Endometrium (tissue), 2 donors: ENCODE results near the gene NNAT.
"Not testable (repeated sequence)": the region's sequence is repeated elsewhere in the genome, so short reads cannot be mapped to it uniquely, and the experiment has no call there.

Experiments used
- FAIRE-seq: peaks from 2 replicates; lab custom pipeline; 2012; peaks lifted over from hg19 to GRCh38; lab: Jason Lieb, UNC
- donor health status: control.
- donor health status: control.

The NNAT gene

GRCh38 chr20:37521061-37521771 is at the start of gene NNAT:
NNAT (plus strand) TSS chr20:37521250; CDS start chr20:37521332, 82 bp downstream.
- no peak for FAIRE-seq

- no peak for FAIRE-seq
These were observed 49.3 kb upstream of the NNAT start for GRCh38 chr20:37471741-37472235.

- FAIRE-seq: not testable (repeated sequence)
These were observed 48.6 kb upstream of the NNAT start for GRCh38 chr20:37472435-37472834.

GRCh38 chr20:37473249-37474000 is 47.6 kb upstream of the NNAT start:
- FAIRE-seq: no peak

GRCh38 chr20:37474386-37474785 is 46.7 kb upstream of the NNAT start:
- no peak for FAIRE-seq

GRCh38 chr20:37475252-37475651 is 45.8 kb upstream of the NNAT start:
- no peak for FAIRE-seq

GRCh38 chr20:37477041-37477440 is 44.0 kb upstream of the NNAT start:
- FAIRE-seq: no peak

- FAIRE-seq: no peak
These were observed 41.8 kb upstream of the NNAT start for GRCh38 chr20:37479266-37479665.

- FAIRE-seq: no peak
These were observed 40.9 kb upstream of the NNAT start for GRCh38 chr20:37479925-37480691.

- no peak for FAIRE-seq
These were observed 40.1 kb upstream of the NNAT start for GRCh38 chr20:37480919-37481318.

GRCh38 chr20:37481610-37482009 is 39.4 kb upstream of the NNAT start:
- no peak for FAIRE-seq

- FAIRE-seq: no peak
These were observed 36.7 kb upstream of the NNAT start for GRCh38 chr20:37484331-37484730.

GRCh38 chr20:37486209-37486608 is 34.8 kb upstream of the NNAT start:
- not testable (repeated sequence) for FAIRE-seq

GRCh38 chr20:37490663-37491350 is 30.2 kb upstream of the NNAT start:
- FAIRE-seq: no peak

- FAIRE-seq: no peak
These were observed 28.9 kb upstream of the NNAT start for GRCh38 chr20:37492096-37492625.

GRCh38 chr20:37492945-37493344 is 28.1 kb upstream of the NNAT start:
- no peak for FAIRE-seq

GRCh38 chr20:37494301-37494700 is 26.7 kb upstream of the NNAT start:
- no peak for FAIRE-seq

GRCh38 chr20:37494796-37495195 is 26.3 kb upstream of the NNAT start:
- no peak for FAIRE-seq

- no peak for FAIRE-seq
These were observed 22.9 kb upstream of the NNAT start for GRCh38 chr20:37498066-37498665.

- no peak for FAIRE-seq
These were observed 20.7 kb upstream of the NNAT start for GRCh38 chr20:37500311-37500710.

- FAIRE-seq: no peak
These were observed 19.1 kb upstream of the NNAT start for GRCh38 chr20:37501940-37502339.
